Neural progenitor cell (in vitro differentiated cells): Measurements from ENCODE around the gene NGB.

ENCODE experiments used
- EZH2 ChIP-seq: fragments of 200-600 bp; sonication (generic); IDR thresholded peaks from 2 replicates; pipeline ENCODE4 v1.6.1; 2017; ENCODE audit warnings: antibody characterized with exemption, mild to moderate bottlenecking, moderate library complexity
- TF ChIP-seq, protein P1 (sequence below): fragments of 200-600 bp; sonication (generic); IDR thresholded peaks from 2 replicates; pipeline ENCODE4 v1.5.1; 2017; ENCODE audit warnings: antibody characterized with exemption, mild to moderate bottlenecking

DNA sequence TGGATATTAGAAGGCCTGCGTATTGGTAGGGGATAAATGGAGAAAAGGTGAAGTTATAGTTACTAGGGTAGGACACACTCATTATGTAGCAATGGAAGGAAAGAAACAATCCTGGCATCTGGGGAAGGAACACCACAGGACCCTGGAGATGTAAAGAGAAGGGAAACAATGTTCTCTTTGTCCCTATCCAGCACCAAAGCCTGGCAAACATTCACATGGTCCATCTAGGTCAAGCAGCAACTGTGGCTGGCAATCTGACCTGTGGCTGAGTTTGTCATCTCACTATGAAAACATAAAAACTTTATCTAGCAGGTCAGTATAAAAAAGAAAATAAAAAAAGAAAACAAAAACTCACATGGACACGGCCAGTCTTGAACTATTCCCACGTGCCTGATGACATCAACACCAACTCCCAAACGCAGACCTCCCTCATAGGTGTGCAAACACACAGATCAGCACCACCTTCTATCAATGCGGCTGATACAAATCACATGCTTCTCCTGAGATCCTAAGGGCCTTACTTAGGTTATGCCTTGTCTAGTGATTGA, 47.1 kb upstream of the NGB start:
- TF ChIP-seq, protein P1, sequence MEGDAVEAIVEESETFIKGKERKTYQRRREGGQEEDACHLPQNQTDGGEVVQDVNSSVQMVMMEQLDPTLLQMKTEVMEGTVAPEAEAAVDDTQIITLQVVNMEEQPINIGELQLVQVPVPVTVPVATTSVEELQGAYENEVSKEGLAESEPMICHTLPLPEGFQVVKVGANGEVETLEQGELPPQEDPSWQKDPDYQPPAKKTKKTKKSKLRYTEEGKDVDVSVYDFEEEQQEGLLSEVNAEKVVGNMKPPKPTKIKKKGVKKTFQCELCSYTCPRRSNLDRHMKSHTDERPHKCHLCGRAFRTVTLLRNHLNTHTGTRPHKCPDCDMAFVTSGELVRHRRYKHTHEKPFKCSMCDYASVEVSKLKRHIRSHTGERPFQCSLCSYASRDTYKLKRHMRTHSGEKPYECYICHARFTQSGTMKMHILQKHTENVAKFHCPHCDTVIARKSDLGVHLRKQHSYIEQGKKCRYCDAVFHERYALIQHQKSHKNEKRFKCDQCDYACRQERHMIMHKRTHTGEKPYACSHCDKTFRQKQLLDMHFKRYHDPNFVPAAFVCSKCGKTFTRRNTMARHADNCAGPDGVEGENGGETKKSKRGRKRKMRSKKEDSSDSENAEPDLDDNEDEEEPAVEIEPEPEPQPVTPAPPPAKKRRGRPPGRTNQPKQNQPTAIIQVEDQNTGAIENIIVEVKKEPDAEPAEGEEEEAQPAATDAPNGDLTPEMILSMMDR, result no peak
- TF ChIP-seq EZH2, result no peak
